Measurements from ENCODE around the gene EEF1A2. TPM values are rescaled to one million over a fixed set of nuclear protein-coding genes. Genes with fewer than 3 reads are reported as not detected.

Gene EEF1A2
- total RNA-seq, 1 donor from 2014 or later = 38.5 TPM

DNA sequence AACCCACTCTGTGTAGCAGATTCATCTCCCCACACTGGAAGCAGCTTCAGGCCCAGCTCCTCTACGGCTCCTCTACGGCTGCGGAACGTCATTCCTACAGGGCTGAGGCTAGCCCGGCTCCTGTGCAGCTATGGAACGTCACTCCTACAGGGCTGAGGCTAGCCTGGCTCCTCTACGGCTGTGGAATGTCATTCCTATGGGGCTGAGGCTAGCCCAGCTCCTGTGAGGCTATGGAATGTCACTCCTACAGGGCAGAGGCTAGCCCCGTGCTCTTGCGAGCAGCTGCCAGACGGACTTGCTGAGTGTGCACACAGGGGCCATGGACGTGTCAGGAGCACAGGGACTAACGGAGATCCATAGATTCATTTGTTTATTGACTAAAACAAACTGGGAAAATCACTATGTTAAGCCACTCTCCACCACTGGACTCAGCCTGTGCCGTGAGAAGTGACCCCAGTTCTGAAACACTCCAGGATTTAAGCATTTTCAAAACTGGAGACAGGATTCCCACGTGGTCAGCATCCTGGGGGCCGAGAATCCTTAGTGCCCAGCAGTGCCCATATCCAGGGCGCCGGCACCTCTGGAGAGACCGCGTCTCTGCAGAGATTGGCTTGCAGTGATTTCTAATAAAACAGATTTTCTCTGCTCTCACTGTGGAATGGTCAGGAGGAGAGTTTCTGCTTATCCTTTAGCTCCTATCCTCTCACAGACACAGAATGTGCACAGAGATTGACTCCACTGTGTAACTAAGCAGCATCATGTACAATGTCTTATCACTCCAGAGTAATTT is 31.4 kb downstream of the EEF1A2 start:
- no peak for DNase-seq

GRCh38 chr20:63466861-63467260 is 32.0 kb downstream of the EEF1A2 start:
- no peak for DNase-seq

- no peak for DNase-seq
Measured at GRCh38 chr20:63466250-63466825, 32.5 kb downstream of the EEF1A2 start.

GRCh38 chr20:63465380-63466249 is 33.3 kb downstream of the EEF1A2 start:
- DNase-seq = no peak

DNA sequence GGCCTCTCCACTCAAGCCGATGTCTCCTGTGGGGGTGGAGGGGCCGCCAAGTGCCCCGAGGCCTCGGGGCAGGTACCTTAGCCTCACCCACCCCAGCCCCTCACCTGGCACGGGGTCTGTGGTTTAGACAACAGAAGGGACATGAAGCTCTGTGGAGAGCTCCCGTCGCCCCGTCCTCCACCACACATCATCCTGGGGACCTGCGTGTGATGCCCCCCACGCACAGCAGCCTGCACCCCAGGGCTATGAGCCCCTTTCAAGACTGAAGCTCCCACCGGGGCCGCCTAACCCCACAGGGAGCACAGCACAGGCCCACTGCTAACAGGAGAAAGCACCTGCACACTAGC is 34.6 kb downstream of the EEF1A2 start:
- DNase-seq = no peak

DNA sequence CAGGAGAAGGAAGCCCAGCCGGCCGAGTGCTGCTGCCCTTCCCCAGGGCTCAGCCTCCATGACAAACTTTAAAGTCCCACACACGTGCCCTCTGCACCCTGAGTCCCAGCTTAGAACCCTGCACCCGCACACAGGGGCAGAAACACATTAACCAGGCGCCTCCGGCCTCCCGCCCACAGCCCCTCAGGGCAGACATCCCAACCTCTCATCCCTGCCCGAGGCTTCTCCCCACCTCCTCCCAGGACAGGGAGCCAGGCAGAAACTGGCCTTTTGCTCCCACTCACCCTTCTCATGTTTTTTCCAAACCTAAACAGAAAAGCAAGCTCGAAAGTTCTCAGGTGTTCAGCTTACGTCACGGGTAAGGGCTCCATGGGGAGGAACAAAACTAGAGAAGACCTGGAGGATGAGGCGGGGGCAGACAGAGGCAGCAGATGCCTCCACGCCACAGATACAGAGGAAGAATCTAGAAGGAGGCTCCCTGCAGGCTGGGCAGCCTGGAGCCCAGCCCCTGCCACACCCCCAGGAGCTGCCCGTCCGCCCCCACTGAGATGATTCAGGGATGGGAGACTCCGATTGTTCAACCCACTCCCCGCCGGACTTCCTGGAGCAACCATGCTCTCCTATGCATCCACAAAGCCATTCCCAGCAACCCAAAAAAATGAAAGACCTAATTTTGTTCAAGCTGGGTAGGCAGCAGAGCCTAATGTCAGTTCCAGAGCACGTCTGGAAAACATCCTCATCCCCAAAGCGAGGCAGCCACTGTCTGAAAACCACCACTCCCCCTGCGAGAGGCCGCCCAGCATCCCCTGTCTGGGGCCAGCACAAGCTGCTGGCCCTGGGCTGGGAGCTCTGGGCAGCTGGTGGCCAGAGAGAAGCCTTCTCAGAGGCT is 35.2 kb downstream of the EEF1A2 start:
- no peak for DNase-seq

DNA sequence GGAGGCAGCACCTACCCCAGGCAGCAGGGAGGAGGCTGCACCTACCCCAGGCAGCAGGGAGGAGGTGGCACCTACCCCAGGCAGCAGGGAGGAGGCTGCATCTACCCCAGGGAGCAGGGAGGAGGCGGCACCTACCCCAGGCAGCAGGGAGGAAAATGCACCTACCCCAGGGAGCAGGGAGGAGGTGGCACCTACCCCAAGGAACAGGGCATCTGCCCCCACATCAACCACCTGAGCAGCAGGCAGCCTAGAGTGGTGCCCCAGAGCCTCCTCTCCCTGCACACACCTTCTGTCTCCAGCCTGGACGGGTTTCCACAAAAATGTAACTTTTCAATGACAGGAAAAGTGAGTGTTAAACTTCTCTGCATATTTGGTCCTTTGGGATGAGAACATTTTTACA is 36.6 kb downstream of the EEF1A2 start:
- DNase-seq = no peak

GRCh38 chr20:63461104-63461763 is 37.6 kb downstream of the EEF1A2 start:
- DNase-seq = no peak

DNA sequence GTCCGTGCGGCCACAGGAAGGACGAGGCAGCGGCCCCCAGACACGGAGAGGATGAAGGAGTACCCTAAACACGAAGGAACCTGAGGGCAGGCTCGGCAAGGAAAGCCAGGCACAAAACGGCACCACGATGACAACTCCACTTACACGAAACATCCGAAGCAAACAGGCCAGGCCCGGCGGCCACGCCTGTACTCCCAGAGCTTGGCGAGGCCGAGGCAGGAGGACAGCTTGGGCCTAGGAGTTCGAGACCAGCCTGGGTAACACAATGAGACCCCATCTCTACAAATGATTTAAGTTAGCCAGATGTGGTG is 39.9 kb downstream of the EEF1A2 start:
- DNase-seq = no peak

DNA sequence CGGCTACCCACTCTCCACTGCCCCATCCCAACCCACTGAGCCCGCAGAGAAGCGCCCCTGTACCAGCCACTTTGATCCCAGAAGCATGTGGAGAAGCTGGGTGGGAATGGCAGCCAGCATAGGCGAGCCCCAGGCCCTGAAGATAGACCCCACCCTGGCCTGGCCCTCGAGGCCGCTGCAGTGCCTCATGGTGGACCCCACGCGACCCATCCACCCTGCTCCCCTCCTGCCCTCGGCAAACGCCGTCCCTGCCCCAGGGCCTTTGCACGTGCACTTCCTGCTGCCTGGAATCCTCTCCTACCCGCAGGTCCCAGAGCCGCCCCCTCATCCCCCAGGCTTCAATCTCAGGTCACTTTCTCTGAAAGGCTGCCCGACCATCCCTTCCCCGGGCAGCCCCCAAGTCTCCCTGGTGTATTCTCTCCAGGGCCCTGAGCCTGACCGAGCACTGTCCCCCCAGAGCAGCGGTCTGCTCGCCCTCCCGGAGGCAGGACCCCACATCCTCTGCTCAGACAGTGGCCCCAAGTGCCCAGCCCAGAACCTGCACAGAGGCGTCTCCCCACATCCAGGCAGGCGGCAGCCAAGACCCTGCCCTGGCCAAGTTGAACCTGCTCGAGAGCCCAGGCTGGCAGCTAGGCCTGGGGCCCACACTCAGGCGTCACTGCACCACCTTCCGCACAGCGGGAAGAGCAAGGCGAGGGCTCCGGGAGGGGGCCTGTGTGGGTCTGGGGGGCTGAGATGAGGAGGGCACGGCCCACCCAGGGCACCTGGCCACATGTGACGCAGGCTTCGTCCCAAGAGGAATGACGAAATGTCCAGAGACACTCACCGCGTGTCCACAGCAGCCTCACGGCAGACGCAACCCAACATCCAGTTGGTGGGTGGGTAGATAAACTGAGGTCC is 40.5 kb downstream of the EEF1A2 start:
- DNase-seq = no peak

- no peak for DNase-seq
Measured at GRCh38 chr20:63457737-63458136, 41.1 kb downstream of the EEF1A2 start.

DNA sequence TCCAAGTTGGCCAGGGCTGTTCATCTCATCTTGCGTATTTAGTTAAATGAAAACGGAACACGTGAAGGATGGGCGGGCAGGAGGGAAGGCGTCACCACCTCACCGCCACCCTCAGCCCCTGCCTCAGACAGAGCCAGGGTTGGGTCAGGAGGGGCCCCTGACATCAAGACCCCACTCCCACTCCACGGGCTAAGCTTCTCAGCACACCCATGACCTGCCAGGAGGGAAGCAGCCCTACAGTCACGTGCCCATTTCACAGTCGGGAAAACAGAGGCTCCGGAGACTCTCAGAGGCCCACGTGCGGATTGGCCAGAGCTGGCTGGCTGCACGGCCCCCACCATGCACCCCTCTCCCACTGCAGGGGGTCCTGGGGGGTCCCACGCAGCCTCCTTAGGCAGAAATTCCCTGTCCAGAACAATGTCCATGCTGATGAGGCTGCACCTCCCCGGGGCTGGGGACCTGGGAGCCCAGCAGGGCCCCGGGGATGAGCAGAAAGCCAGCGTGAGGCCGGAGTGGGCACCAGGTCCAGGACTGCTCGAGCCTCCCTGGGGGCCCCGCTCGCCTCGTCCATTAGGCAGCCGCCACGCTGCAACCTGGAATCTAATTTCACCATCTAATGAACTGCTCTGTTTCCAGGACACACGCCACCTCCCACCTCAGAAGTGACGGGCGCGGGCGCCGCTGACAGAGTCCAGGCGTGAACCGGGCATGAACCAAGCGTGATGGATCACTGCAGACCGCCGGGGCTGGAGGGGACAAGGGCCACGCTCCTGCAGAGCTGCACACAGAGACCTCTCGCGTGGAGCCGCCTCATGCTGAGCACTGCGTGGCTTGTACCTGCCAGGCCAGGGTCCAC is 42.2 kb downstream of the EEF1A2 start:
- no peak for DNase-seq

DNA sequence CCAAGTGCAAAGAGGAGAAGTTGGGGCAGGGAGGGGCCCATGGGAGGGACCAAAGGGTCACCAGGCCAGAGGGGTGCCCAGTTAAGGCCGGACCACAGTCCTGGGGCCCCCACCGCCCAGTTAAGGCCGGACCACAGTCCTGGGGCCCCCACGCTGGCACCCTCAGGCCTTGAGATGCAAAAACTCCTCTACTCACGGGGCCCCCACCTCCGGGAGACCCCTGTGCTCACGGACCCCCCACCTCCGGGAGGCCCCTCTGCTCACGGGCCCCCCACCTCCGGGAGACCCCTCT is 43.4 kb downstream of the EEF1A2 start:
- DNase-seq = no peak

DNA sequence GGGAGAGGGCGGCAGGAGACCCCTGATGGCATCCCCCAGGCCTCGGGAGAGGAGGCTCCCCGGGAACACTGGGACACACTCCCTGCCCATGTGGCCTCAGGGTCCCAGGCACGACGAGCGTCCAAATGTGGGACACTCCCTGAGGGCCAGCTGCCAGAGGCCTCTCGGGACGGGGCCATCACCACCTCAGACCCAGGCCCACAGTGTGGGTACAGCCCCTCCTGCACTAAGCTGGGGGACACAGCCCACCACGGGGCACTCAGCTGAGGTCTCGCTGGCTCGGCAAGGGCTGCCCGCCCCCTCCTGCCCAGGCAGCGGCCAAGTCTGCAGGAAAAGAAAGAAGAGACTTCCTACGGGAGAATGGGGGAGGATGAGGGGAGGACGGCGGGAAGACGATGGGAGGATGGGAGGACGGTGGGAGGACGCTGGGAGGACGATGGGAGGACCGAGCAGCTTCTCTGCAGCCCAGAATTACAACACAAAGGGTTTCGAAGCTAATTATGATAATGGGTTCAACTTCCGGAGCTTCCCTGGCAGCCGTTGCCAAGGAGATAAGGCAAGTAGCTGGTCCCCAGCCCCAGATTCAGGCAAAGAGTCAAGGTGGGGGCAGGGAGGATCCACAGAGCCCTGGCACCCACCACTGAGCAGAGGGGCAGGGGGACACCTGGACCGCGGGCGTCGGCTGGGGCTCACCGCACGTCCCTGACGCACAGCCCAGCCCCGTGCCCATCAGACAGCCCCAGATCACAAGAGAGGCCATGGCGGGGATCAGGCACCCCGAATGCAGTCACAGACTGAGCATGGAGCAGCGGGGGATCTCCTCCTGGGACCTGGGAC is 43.9 kb downstream of the EEF1A2 start:
- DNase-seq = no peak

DNA sequence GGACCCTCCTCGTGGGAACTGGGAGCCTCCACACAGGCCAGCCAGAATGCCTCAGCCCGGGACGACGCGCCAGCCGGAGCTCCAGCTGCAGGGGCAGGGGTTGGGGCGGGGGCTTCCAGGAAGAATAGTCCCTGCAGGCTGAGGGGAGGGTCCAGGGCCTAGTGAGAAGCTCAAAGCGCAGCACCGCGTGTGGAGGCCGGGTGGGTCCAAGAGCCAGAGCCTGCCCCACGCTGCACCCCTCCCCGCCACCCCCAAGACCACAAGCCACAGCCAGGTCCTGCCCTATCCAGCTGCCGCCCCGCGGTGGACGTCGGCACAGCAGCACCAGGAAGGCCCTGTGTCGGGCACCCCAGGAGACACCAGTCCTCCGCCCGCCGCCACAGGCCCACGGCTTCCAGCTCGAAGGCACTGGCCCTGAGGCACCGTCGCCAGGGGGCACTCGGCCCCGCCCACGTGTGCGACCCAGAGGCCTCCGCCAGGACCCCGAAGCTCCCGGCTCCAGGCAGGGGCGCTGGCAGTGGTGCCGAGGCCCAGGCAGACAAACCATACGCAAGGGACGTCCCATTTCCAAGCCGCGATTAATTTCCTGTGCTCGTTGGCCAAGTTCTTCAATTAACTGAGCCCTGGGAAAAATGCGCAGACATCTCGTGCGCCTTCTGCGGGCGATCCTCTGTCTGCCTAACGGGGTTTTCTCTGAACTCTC is 45.9 kb downstream of the EEF1A2 start:
- no peak for DNase-seq

- no peak for DNase-seq
Measured at GRCh38 chr20:63452341-63452740, 46.5 kb downstream of the EEF1A2 start.

GRCh38 chr20:63451821-63452220 is 47.1 kb downstream of the EEF1A2 start:
- no peak for DNase-seq

Measured in skin of body (tissue), 2 donors.